HCT116 (cell line): ENCODE results near the gene PRKX. TPM values are rescaled to one million over a fixed set of nuclear protein-coding genes. Genes with fewer than 3 reads are reported as not detected.

Source experiments
- ATAC-seq: fragments of 200-7000 bp; cut with Tn5 transposase; 2 replicates; pipeline ENCODE4 v1.9.1; 2020; ENCODE audit warnings: mild to moderate bottlenecking, moderate library complexity
- BruUV-seq: library from RNA; stranded (reverse); fragments of 400-500 nt; replicated peaks from 2 replicates; lab custom pipeline; 2021; lab: Mats Ljungman, UMichigan
- CTCF ChIA-PET: fragments of 300-600 bp; sonication (Branson Sonifier 250); formaldehyde crosslinking; loops from one replicate; lab custom pipeline; 2021; ENCODE audit warnings: antibody characterized with exemption; lab: Charles Lee
- POLR2A ChIA-PET: fragments of 300-600, 350-600 bp; sonication (Branson Sonifier 250); formaldehyde crosslinking; loops from one replicate; lab custom pipeline; 2021; ENCODE audit warnings: antibody characterized with exemption; lab: Charles Lee
- RAD21 ChIA-PET, 2 experiments: fragments of 300-600 bp; sonication (Branson Sonifier 250); formaldehyde crosslinking; loops; one replicate each; lab custom pipeline; 2023; ENCODE audit warnings: low total read pairs in 2 of 2; ENCODE audit not compliant: uncharacterized antibody in 2 of 2, unreplicated experiment in 2 of 2, low non-redundant PET in 1 of 2; lab: Charles Lee
- DNase-seq: peaks from one replicate; pipeline ENCODE4 v3.0.0-alpha.2; 2010; ENCODE audit warnings: low read depth, low spot score
- H2AFZ ChIP-seq: fragments of 200-600 bp; shearing (Covaris generic), sonication (generic); 2 replicates; pipeline ENCODE4 v1.6.1; 2017; ENCODE audit warnings: low read depth, mixed run types, mixed read lengths, antibody characterized with exemption, low read length; ENCODE audit not compliant: poor library complexity, severe bottlenecking
- H3K27ac ChIP-seq: 2 replicates; pipeline ENCODE4 v1.5.1; 2012; ENCODE audit warnings: low read depth, low read length
- H3K27me3 ChIP-seq: fragments of 200-600 bp; sonication (generic); 2 replicates; pipeline ENCODE4 v1.6.1; 2016; ENCODE audit warnings: mixed run types, low read length, mixed read lengths; ENCODE audit not compliant: insufficient read depth
- H3K36me3 ChIP-seq, 2 experiments: fragments of 200-500 bp in 1 of 2; fragments of 200-600 bp in 1 of 2; sonication (Bioruptor generic) in 1 of 2; sonication (generic) in 1 of 2; 2 replicates each; pipeline versions ENCODE4 v1.5.1 to v1.6.1; 2014 to 2016; ENCODE audit warnings: low read length in 2 of 2, inconsistent platforms in 1 of 2, mixed read lengths in 1 of 2, mixed run types in 1 of 2; ENCODE audit not compliant: insufficient read depth in 2 of 2, control insufficient read depth in 1 of 2
- H3K4me1 ChIP-seq, 2 experiments: fragments of 200-600 bp in 1 of 2; sonication (generic) in 1 of 2; 2 replicates each; pipeline versions ENCODE4 v1.5.1 to v1.6.1; 2012 to 2017; ENCODE audit warnings: low read length in 2 of 2, inconsistent platforms in 1 of 2, mild to moderate bottlenecking in 1 of 2, mixed read lengths in 1 of 2, mixed run types in 1 of 2, moderate library complexity in 1 of 2; ENCODE audit not compliant: insufficient read depth in 2 of 2, control insufficient read depth in 1 of 2
- H3K4me2 ChIP-seq: fragments of 200-600 bp; sonication (generic); 2 replicates; pipeline ENCODE4 v1.6.1; 2017; ENCODE audit warnings: mixed run types, low read length, mixed read lengths
- H3K4me3 ChIP-seq, 2 experiments: fragments of 200-600 bp in 1 of 2; sonication (generic) in 1 of 2; replicated peaks in 1 of 2; 2 replicates each; pipeline ENCODE4 v1.5.1; 2011 to 2016; ENCODE audit warnings: low read length in 2 of 2, control low read depth in 1 of 2, low read depth in 1 of 2, mild to moderate bottlenecking in 1 of 2, mixed read lengths in 1 of 2, mixed run types in 1 of 2
- H3K79me2 ChIP-seq: fragments of 200-600 bp; sonication (generic); 2 replicates; pipeline ENCODE4 v1.6.1; 2017; ENCODE audit warnings: mild to moderate bottlenecking, mixed run types, low read length, moderate library complexity, mixed read lengths; ENCODE audit not compliant: insufficient read depth
- H3K9ac ChIP-seq: fragments of 200-600 bp; sonication (generic); 2 replicates; pipeline ENCODE4 v1.6.1; 2016; ENCODE audit warnings: low read length, mixed read lengths
- H3K9me2 ChIP-seq: fragments of 200-600 bp; sonication (generic), shearing (Covaris generic); 2 replicates; pipeline ENCODE4 v1.6.1; 2017; ENCODE audit warnings: mixed run types, mild to moderate bottlenecking, moderate library complexity; ENCODE audit not compliant: insufficient read depth
- H3K9me3 ChIP-seq, 2 experiments: fragments of 200-500 bp in 1 of 2; fragments of 200-600 bp in 1 of 2; sonication (Bioruptor generic) in 1 of 2; sonication (generic) in 1 of 2; 2 replicates each; pipeline ENCODE4 v1.6.1; 2014 to 2017; ENCODE audit warnings: low read length in 2 of 2, mixed read lengths in 2 of 2, inconsistent platforms in 1 of 2, low read depth in 1 of 2, mild to moderate bottlenecking in 1 of 2, mixed run types in 1 of 2, moderate library complexity in 1 of 2; ENCODE audit not compliant: control insufficient read depth in 1 of 2, insufficient read depth in 1 of 2
- H4K20me1 ChIP-seq: fragments of 200-600 bp; sonication (generic), shearing (Covaris generic); 2 replicates; pipeline ENCODE4 v1.6.1; 2017; ENCODE audit warnings: mixed run types, mild to moderate bottlenecking, moderate library complexity; ENCODE audit not compliant: insufficient read depth
- CBX3 ChIP-seq: IDR thresholded peaks from 2 replicates; pipeline ENCODE4 v1.6.1; 2012; ENCODE audit warnings: low read depth
- CEBPB ChIP-seq: IDR thresholded peaks from 2 replicates; pipeline ENCODE4 v1.6.1; 2012; ENCODE audit warnings: low read depth
- ELF1 ChIP-seq: IDR thresholded peaks from 2 replicates; pipeline ENCODE4 v1.6.1; 2012; ENCODE audit warnings: low read depth, borderline replicate concordance
- FOSL1 ChIP-seq: IDR thresholded peaks from 2 replicates; pipeline ENCODE4 v1.6.1; 2012; ENCODE audit warnings: low read depth
- POLR2AphosphoS5 ChIP-seq: IDR thresholded peaks from 2 replicates; pipeline ENCODE4 v1.6.1; 2011; ENCODE audit warnings: mild to moderate bottlenecking, low read depth, low read length, moderate library complexity
- SIN3A ChIP-seq: IDR thresholded peaks from 2 replicates; pipeline ENCODE4 v1.6.1; 2012; ENCODE audit warnings: low read depth
- SP1 ChIP-seq: IDR thresholded peaks from 2 replicates; pipeline ENCODE4 v1.6.1; 2012; ENCODE audit warnings: low read depth
- SRF ChIP-seq: IDR thresholded peaks from 2 replicates; pipeline ENCODE4 v1.6.1; 2012; ENCODE audit warnings: low read depth
- TCF7L2 ChIP-seq: IDR thresholded peaks from 2 replicates; pipeline ENCODE4 v1.7.0; 2011; ENCODE audit warnings: borderline replicate concordance, inconsistent platforms; ENCODE audit not compliant: insufficient read depth, insufficient read length; ENCODE audit errors: extremely low read depth
- YY1 ChIP-seq: IDR thresholded peaks from 2 replicates; pipeline ENCODE4 v1.6.1; 2011; ENCODE audit warnings: low read length, low read depth, moderate library complexity, mild to moderate bottlenecking; ENCODE audit not compliant: insufficient replicate concordance; ENCODE audit errors: extremely low read depth
- ZBTB33 ChIP-seq: IDR thresholded peaks from 2 replicates; pipeline ENCODE4 v1.6.1; 2011; ENCODE audit warnings: mild to moderate bottlenecking, low read length, moderate library complexity; ENCODE audit not compliant: insufficient replicate concordance; ENCODE audit errors: extremely low read depth
- ZFX ChIP-seq: fragments of 450-650 bp; IDR thresholded peaks from 2 replicates; pipeline ENCODE4 v1.6.1; 2017
- ZNF274 ChIP-seq: fragments of 200-500 bp; sonication (Bioruptor generic); IDR thresholded peaks from 2 replicates; pipeline ENCODE4 v1.6.1; 2014; ENCODE audit warnings: mild to moderate bottlenecking, low read depth, low read length, inconsistent platforms
- intact Hi-C: fragments of 100-400 bp; cut with micrococcal nuclease; formaldehyde crosslinking; loops from 2 replicates; pipeline ENCODE4 v1.10.0; 2022
- total RNA-seq: library from RNA; stranded (reverse); gene quantifications from one replicate; pipeline ENCODE4 v1.2.1, GENCODE V29; 2021; ENCODE audit not compliant: unreplicated experiment

PRKX gene
- total RNA-seq, 1 experiment from 2014 or later: 26.7 TPM

- no peak for TF ChIP-seq ZNF274
- no peak for TF ChIP-seq ZFX
- no peak for TF ChIP-seq CBX3
- TF ChIP-seq SRF: no peak
- TF ChIP-seq SP1: no peak
- TF ChIP-seq SIN3A: no peak
- TF ChIP-seq YY1: no peak
- TF ChIP-seq CEBPB: no peak
- no peak for TF ChIP-seq FOSL1
- TF ChIP-seq POLR2AphosphoS5: no peak
- no peak for TF ChIP-seq ELF1
- TF ChIP-seq ZBTB33: no peak
- no peak for TF ChIP-seq TCF7L2
- no peak for DNase-seq
- Histone ChIP-seq H3K27me3 (no peaks in the 10 kb centered on the region), H3K9me3 (no peaks in the 10 kb centered on the region), H3K9ac (no peak overlapping the region), H3K4me2 (no peak overlapping the region), H3K27ac (no peak overlapping the region), H3K4me1 (no peaks in the 10 kb centered on the region), H2AFZ (no peak overlapping the region), H3K4me3 (no peak overlapping the region), H4K20me1 (no peaks in the 10 kb centered on the region), H3K79me2 (peaks cover 8% of the 10 kb centered on the region; the same call in 1 of the 2 replicates), H3K9me2 (no peaks in the 10 kb centered on the region), H3K36me3 (no peaks in the 10 kb centered on the region)
- CTCF ChIA-PET: no interaction called here
- no peak for ATAC-seq
- RAD21 ChIA-PET: interaction anchor here in 1 of 2 experiments (0.7 kb wide), 1 partner anchor 117 kb away, joined by 3 read pairs; no protein-coding TSS in a partner anchor
- POLR2A ChIA-PET: no interaction called here
- intact Hi-C loops: no loop called here
- no TSS peak for BruUV-seq
Measured at GRCh38 chrX:3697220-3697684, 16.2 kb downstream of the PRKX start.
